GM19240 (cell line): ENCODE results near the gene SPANXN2.
"Not testable (repeated sequence)": the region's sequence is repeated elsewhere in the genome, so short reads cannot be mapped to it uniquely, and the experiment has no call there.

Experiments used
- DNase-seq: peaks from one replicate; pipeline ENCODE4 v3.0.0; 2011; ENCODE audit warnings: low spot score; ENCODE audit not compliant: insufficient read length

SPANXN2 gene

DNA sequence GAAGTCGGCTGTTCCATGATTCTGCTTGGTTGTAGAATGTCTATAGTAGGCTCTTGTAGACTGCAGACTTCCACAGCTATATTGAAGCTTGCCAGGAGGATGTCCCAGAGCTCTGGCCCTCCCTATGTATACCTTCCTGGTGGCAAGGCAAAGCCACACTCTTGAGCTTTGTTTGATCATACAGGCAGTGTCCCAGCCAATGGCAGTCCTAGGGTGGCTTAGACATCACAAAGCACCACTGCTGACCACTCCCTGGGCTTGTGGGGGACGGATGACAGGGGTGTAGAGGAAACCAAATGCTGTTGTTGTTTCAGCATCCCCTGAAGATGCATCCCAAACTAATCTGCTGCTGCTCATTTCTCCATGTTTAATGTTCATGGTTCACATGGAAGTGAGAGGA lies at the start of gene SPANXN2:
Gene SPANXN2 (minus strand): TSS at position 101 of the 400 bp plus-strand sequence. CDS start 84 bp downstream, at position 17.
- not testable (repeated sequence) for DNase-seq

GRCh38 chrX:143768976-143769375 lies 48.4 kb upstream of the SPANXN2 start:
- no peak for DNase-seq

GRCh38 chrX:143767789-143768188 lies 47.2 kb upstream of the SPANXN2 start:
- DNase-seq = not testable (repeated sequence)

GRCh38 chrX:143757887-143758286 lies 37.3 kb upstream of the SPANXN2 start:
- DNase-seq = no peak

DNA sequence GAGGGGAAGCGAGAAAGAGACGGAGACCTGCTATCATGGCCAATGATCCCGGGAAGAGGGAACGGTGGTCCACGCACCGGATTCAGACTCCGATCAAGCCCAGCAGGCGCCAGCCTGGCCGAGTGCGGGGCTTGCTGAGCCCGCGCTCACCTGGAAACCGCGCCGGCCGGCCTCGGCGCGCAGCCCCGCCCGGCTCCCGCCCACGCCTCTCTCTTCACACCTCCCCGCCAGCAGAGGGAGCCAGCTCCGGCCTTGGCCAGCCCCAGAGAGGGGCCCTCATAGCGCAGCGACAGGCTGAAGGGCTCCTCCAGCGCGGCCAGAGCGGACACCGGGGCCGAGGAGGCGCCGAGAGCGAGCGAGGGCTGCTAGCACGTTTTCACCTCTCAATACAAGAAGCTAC lies 36.8 kb upstream of the SPANXN2 start:
- DNase-seq = no peak

GRCh38 chrX:143754183-143754582 lies 33.6 kb upstream of the SPANXN2 start:
- no peak for DNase-seq

DNA sequence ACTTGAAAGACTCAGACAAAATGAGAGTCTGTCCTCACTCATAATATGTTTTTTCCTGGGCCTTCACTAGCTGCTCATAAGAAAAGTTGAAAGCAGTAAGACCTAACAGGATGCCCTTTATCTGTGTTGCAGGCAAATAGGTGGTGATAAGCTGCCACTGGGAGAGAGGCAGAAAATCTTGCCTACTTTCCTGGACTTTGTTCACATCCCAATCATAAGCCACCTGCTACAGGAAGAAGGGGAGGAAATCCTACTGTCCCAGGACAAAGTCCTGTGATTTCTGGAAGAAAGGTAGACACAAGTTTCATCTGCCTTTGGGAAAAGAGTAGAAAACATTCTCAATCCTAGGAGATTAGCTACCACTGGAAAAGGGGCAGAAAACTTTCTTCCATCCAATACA lies 13.3 kb upstream of the SPANXN2 start:
- DNase-seq = no peak

GRCh38 chrX:143726296-143726695 lies 5.7 kb upstream of the SPANXN2 start:
- no peak for DNase-seq

DNA sequence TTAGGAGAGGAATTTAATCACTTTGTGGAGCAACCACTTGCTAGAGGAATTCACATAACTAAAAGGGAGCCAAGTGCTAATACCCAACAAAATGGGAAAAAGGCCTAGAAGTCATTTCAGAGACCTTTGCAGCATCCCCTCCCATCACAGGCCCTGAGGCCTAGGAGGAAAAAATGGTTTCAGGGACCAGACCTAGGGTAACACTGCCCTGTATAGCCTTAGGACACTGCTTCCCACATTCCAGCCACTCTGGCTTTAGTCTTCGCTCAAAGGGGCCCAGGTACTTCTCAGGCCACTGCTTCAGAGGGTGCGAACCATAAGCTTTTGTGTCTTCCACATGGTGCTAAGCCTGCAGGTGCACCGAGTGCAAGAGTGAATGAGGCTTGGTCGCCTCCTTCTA lies 19.1 kb downstream of the SPANXN2 start:
- no peak for DNase-seq

DNA sequence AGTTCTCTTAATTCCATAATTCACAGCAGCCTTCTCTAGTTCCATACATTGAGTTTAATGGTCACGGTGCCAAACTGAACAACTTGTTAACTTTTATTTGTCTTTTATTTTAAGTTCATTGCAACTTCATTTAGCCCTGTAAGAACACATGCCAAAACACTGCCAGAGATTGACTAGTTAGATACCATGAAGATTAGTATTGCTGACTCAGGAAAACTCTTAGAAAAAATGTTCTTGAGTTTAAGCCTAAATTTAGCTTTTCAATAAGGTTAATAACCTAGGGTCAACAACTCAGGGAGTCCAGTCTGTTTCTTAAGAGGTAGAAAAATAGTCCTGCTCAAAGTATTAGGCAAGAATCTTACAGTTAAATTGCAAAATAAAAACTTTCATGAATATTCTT lies 25.7 kb downstream of the SPANXN2 start:
- DNase-seq = no peak

- DNase-seq = no peak
These were observed 37.1 kb downstream of the SPANXN2 start for GRCh38 chrX:143683486-143683885.

- DNase-seq = no peak
These were observed 45.6 kb downstream of the SPANXN2 start for GRCh38 chrX:143674926-143675325.

DNA sequence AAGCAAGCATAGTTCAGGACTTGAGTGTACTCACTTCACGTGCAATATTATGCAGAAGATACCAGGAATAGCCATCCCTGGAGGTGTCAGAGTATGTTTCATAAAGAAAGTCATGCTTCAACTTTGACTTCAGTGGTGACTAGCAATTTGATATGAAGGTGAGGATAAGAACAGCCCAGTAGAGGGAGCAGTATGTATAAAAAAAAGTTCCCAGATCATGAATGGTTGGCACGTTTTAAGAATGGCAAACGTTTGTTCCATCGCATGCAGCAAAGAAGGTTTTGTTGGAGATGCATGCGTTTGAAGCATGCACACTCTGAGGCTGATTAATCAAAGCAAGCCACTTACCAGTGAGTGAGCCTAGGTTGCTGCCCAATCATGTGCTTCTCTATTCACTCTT lies 51.2 kb downstream of the SPANXN2 start:
- DNase-seq = no peak

- no peak for DNase-seq
These were observed 56.2 kb downstream of the SPANXN2 start for GRCh38 chrX:143664302-143664701.

- DNase-seq = no peak
These were observed 56.8 kb downstream of the SPANXN2 start for GRCh38 chrX:143663755-143664154.
